ENCODE data around the gene CLIC6. TPM values are rescaled to one million over a fixed set of nuclear protein-coding genes. Genes with fewer than 3 reads are reported as not detected.

The CLIC6 gene
- total and polyA plus RNA-seq, 2 experiments from 2014 or later = 1.1 to 1.5 TPM

- no peaks in the 10 kb centered on the region for H3F3A ChIP-seq (replicated peaks; ENCODE audit: low read depth)
- H3K36me3 ChIP-seq (ENCODE audit: insufficient read depth) = no peaks in the 10 kb centered on the region
- no peaks in the 10 kb centered on the region for H3K27me3 ChIP-seq (ENCODE audit: insufficient read depth)
- peak; percentile 99 for ATAC-seq
- Mint-ChIP-seq H3K9me3 (no peaks in the 10 kb centered on the region; the same call in 2 of the 3 replicates), H3K4me3 (no peak overlapping the region), H3K27me3 (ENCODE audit: insufficient read depth, low read depth, poor library complexity) (peaks cover 4% of the 10 kb centered on the region), H3K36me3 (ENCODE audit: low read depth) (no peaks in the 10 kb centered on the region), H3K27ac (no peak overlapping the region), H3K4me1 (peaks cover 2% of the 10 kb centered on the region; the same call in 1 of the 3 replicates)
- peak; percentile 94 for DNase-seq (ENCODE audit: low spot score)
- no peak overlapping the region for H3K4me2 ChIP-seq
- H2AFZ ChIP-seq = peak overlapping the region; percentile 72; the same call in 1 of the 2 replicates
- H3K79me2 ChIP-seq (replicated peaks; ENCODE audit: insufficient read depth) = no peaks in the 10 kb centered on the region
- H3K9me2 ChIP-seq (ENCODE audit: insufficient read depth) = 0 out of 2 replicates have a peak, but pooled peaks cover under 1% of the 10 kb centered on the region
- H3K27ac ChIP-seq (ENCODE audit: low read depth) = no peak overlapping the region
- H4K20me1 ChIP-seq (replicated peaks; ENCODE audit: insufficient read depth) = no peaks in the 10 kb centered on the region
- TF ChIP-seq EZH2 (IDR thresholded peaks at IDR 0.05; ENCODE audit: low read depth, unreplicated experiment) (no peak), CREB1 (CRISPR knock-in tag; IDR thresholded peaks at IDR 0.05; ENCODE audit: low read depth) (peak; percentile 36; the same call in 1 of the 2 replicates), EZH2phosphoT487 (IDR thresholded peaks at IDR 0.05; ENCODE audit: unreplicated experiment) (no peak)
- TF ChIP-seq, protein P1, sequence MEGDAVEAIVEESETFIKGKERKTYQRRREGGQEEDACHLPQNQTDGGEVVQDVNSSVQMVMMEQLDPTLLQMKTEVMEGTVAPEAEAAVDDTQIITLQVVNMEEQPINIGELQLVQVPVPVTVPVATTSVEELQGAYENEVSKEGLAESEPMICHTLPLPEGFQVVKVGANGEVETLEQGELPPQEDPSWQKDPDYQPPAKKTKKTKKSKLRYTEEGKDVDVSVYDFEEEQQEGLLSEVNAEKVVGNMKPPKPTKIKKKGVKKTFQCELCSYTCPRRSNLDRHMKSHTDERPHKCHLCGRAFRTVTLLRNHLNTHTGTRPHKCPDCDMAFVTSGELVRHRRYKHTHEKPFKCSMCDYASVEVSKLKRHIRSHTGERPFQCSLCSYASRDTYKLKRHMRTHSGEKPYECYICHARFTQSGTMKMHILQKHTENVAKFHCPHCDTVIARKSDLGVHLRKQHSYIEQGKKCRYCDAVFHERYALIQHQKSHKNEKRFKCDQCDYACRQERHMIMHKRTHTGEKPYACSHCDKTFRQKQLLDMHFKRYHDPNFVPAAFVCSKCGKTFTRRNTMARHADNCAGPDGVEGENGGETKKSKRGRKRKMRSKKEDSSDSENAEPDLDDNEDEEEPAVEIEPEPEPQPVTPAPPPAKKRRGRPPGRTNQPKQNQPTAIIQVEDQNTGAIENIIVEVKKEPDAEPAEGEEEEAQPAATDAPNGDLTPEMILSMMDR (conservative IDR thresholded peaks at IDR 0.05; ENCODE audit: low read depth in 2 of 2) = peak; percentile 87 to 91
- H3K4me1 ChIP-seq (ENCODE audit: insufficient read depth) = no peaks in the 10 kb centered on the region
- H3K4me3 ChIP-seq = no peak overlapping the region
Observed at GRCh38 chr21:34745557-34746255, 76.9 kb downstream of the CLIC6 start.

GRCh38 chr21:34748862-34749261 is 80.1 kb downstream of the CLIC6 start:
- TF ChIP-seq, protein P1 (conservative IDR thresholded peaks at IDR 0.05; ENCODE audit: low read depth in 2 of 2) = no peak
- TF ChIP-seq ZNF114 (CRISPR knock-in tag; IDR thresholded peaks at IDR 0.05) (no peak), JUNB (IDR thresholded peaks at IDR 0.05; ENCODE audit: unreplicated experiment) (no peak), NANOG (IDR thresholded peaks at IDR 0.05; ENCODE audit: borderline replicate concordance) (no peak)
- no peak overlapping the region for H3K27ac Mint-ChIP-seq
- no peaks in the 10 kb centered on the region; the same call in 2 of the 3 replicates for H3K9me3 Mint-ChIP-seq
- H3K36me3 Mint-ChIP-seq (ENCODE audit: low read depth) = no peaks in the 10 kb centered on the region
- Histone ChIP-seq H3K36me3 (ENCODE audit: insufficient read depth) (no peaks in the 10 kb centered on the region), H3K4me2 (no peak overlapping the region), H3K9me2 (ENCODE audit: insufficient read depth) (no peaks in the 10 kb centered on the region), H2AFZ (no peak overlapping the region), H3F3A (replicated peaks; ENCODE audit: low read depth) (no peaks in the 10 kb centered on the region), H3K27me3 (ENCODE audit: insufficient read depth) (no peaks in the 10 kb centered on the region), H3K79me2 (replicated peaks; ENCODE audit: insufficient read depth) (no peaks in the 10 kb centered on the region), H3K4me1 (ENCODE audit: insufficient read depth) (no peaks in the 10 kb centered on the region), H3K27ac (ENCODE audit: low read depth) (no peak overlapping the region), H3K4me3 (no peak overlapping the region), H4K20me1 (replicated peaks; ENCODE audit: insufficient read depth) (no peaks in the 10 kb centered on the region)
- H3K4me3 Mint-ChIP-seq = no peak overlapping the region
- ATAC-seq = no peak
- DNase-seq (ENCODE audit: low spot score) = no peak
- peaks cover 2% of the 10 kb centered on the region for H3K27me3 Mint-ChIP-seq (ENCODE audit: insufficient read depth, low read depth, poor library complexity)
- H3K4me1 Mint-ChIP-seq = peaks cover 2% of the 10 kb centered on the region; the same call in 1 of the 3 replicates

All from GM23338 (cell line).